HG02938 (cell line): ENCODE measurements around the gene RPL18A.

ENCODE experiments used
- ATAC-seq: cut with Tn5 transposase; IDR thresholded peaks from one replicate; pipeline ENCODE4 v1.9.1; 2021; ENCODE audit warnings: mild to moderate bottlenecking, moderate library complexity; ENCODE audit not compliant: unreplicated experiment

The RPL18A gene

DNA sequence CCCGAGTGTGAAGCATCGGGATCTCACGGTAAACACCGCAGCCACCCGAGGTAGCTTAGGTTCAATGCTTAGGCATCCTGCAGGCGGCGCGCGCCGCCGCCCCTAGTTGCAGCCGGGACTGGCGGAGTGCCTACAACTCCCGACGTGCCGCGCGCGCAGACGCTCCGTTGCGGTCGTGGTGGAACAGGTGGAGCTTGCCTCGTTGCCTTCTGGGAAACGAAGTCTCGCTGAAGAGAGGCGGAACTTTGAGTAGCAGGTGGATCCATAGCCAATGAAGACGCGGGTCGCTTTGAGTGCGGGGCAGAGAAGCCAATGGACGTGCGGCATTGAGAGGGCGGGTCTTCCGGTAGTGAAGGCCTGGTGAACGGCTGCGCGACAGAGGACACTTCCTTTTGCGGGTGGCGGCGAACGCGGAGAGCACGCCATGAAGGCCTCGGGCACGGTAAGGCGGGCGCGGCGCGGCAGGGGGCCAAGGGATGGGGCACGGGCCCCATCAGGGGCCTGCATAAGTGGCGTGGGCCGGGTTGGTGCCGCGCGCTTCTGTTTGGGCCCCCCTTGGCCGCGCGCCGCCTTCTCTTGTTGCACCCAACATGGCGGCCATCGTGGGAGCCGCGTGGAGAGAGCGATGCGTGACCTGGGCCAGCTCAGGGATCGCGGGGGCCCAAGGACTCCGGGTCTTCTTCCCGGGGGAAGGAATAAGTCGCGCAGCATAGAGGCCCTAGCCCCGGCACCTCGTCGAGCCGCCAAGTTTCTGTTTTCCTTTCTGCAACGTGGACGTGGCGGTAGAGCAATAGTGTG is at the start of gene RPL18A:
Gene RPL18A (plus strand): TSS at position 378 of the 798 bp plus-strand sequence. CDS start 47 bp downstream, at position 425.
- peak; percentile 93 for ATAC-seq

DNA sequence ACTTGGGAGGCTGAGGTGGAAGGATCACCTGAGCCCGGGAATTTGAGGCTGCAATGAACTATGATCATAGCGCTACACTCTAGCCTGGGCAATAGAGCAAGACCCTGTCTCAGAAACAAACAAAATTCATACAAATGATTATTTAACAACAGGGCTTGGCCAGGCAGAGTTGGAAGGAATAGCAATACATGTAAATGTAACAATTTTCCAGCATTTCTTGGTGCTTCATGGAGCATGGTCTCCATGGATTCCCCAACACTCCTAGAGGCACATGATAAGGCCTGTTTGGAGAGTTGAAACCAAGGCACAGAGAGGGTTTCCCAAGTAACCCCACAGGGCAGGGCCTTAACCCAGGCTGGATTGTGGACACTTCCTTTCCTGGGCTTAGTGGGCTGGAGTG is 48.6 kb upstream of the RPL18A start:
- no peak for ATAC-seq

DNA sequence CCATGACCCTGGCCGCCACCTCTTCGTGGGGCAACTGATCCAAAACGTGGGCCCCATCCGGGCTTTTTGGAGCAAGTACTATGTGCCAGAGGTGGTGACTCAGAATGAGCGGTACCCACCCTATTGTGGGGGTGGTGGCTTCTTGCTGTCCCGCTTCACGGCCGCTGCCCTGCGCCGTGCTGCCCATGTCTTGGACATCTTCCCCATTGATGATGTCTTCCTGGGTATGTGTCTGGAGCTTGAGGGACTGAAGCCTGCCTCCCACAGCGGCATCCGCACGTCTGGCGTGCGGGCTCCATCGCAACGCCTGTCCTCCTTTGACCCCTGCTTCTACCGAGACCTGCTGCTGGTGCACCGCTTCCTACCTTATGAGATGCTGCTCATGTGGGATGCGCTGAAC is 48.0 kb upstream of the RPL18A start:
- no peak for ATAC-seq

DNA sequence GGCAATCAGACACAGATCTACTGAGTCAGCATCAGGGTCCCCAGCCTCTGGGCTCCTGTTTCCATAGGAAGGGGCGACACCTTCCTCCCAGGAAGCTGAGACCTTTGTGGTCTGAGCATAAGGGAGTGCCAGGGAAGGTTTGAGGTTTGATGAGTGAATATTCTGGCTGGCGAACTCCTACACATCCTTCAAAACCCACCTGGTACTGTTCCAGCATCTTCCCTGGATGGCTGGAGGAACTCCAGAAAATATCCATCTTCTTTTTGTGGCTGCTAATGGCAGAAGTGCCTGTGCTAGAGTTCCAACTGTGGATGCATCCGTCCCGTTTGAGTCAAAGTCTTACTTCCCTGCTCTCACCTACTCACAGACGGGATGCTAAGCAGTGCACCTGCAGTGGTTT is 47.6 kb upstream of the RPL18A start:
- no peak for ATAC-seq

DNA sequence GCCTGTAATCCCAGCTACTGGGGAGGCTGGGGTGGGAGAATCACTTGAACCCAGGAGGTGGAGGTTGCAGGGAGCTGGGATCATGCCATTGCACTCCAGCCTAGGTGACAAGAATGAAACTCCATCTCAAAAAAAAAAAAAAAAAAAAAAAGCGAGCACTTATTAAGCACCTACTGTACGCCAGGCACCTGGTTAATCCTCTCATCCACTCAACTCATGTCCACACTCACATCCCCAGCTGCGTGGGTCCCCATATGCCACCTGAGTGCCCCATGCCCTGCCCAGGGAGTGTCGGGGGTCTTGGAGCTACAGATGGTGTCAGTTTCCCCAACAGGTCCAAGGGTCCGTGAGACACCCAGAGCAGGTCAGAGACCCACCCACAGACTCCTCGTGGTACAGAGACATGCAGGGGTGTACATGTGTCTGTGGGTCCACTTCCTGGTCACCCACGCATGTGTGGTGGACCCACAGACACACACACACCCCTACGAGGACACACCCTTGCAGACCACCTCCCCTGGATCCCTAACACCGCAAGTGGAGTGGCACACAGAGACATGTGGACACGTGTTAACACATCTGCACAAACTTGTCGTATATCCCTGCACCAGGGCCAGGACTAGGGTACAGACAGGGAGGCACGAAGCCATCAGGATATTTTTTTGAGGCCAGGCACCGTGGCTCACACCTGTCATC is 41.9 kb upstream of the RPL18A start:
- ATAC-seq = no peak

DNA sequence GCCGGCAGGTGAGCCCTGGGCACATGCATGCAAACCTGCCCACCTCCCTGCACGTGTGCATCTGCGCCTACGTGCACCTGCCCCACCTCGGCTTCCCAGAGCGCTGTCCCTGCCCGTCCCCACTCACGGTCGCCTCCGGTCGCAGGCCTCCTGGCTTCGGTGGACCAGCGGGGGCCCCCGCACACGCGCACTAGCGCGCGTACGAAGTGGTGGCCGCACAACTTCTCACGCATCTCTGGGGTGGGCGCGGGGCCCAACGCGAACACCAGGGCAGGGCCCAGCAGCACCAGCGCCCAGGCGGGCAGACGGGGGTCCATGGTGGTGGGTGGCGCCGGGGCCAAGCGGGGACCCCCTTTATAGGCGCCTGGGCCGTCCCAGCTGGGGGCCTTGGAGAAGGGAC is 38.5 kb upstream of the RPL18A start, which contains the start of gene INSL3:
Gene INSL3 (minus strand): TSS at position 330 of the 400 bp plus-strand sequence. CDS start 13 bp downstream, at position 317.
- no peak for ATAC-seq

DNA sequence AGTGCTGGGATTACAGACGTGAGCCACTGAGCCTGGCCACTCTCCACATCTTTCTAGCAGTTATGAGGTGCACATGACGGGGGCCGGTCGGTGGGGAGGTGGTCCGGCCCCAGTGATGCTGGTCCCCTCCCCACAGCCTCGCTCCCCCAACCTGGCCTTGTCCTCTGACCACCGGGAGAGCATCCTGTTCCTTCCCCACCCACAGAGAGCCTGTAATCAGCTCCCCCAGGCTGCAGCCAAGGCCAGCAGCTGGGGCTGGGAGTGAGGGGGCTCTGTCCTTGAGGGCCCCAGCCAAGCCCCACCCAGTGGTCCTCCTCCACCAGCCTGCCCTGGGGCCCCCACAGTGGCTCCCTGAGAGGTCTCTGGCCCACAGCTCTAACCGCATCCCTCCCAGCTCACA is 35.4 kb upstream of the RPL18A start:
- ATAC-seq = no peak

DNA sequence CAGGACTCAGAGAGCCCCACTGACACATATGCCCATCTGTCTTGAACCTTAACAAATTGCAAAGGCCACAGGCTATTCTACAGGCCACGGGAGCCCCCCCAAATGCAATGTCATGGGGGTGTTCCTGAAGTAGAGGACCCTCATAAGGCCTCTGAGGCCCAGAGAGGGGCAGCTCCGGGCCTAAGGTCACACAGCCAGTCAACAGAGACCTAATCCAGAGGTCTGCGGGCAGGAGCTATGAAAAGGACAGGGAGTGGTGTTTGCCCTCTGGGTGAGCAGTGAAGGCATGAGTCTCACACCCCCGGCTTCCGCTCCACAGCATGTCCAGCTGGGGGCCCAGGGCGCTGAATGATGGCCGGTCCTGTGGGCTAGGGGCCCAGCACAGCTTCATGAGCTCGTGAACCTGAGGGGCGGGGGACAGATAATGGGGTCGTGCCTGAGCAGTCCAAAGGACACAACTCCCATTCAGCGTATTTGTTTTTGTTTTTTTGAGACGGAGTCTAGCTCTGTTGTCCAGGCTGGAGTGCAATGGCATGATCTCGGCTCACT is 33.1 kb upstream of the RPL18A start:
- no peak for ATAC-seq

DNA sequence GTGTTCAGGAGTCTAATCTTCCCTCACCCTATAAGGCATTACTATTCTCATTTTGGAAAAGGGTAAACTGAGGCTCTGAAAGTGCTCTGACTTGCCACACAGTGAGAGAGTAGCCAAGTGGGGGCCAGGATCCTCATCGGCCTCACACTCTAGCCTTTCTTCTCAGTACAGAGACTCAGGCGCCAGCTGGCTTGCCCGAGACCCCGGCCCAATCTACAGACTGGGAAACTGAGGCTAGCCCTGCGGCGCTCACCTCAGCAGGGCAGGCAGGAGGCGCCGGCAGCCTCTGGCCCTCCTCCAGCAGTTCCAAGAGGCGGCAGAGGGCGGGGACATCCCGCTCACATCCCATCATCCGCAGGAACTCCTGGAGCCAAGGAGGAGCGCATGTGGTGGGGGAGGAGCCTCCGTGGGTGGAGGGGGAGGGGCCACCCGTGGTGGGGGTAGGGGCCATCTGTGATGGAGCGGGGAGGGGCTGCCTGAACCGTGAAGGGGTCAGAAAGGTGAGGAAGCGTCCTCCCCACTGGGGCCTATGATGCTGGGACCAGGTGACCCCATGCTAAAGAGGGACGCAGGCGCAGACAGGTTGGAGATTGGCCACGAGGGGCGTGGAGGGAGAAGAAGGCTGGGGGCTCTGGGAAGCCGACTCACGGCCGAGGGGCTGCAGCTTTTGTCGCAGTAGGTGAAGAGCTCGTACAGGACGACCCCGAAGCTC is 29.7 kb upstream of the RPL18A start:
- no peak for ATAC-seq

DNA sequence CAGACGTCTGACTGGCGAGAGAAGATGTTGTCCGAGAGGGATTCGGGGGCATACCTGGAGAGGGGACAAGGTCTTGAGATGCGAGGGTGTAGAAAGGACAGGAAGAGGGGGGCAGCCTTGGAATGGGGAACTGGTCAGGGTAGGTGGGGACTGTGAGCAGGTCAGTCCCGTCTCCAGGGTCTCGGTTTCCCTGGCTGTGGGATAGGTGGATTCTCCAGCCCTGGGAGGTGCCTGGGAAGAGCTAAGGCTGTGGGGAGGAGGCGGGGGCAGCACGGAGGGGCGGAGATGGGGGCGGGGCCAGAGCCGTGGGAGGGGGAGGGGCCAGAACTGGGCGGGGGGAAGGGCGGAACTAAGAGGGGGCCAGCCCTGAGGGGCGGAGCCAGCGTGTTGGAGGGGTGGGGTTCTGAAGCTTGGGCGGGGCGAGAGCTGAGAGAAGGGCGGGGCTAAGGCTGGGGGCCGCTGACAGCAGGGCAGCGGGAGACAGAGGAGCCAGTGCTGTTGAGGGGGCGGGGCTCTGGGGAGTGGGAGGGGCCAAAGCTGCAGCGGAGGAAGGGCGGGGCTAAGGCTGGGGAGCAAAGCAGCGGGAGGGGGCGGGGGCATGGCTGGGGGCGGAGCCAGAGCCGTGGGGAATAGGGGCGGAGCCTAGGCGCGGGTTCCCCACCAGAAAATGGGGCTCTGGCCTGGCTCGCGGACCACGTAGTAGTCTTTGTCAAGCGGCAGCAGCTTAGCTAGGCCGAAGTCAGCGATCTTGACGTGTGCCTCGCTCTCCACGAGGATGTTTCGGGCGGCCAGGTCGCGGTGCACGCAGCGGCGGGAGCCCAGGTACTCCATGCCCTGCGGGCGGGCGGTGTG is 28.9 kb upstream of the RPL18A start:
- ATAC-seq = no peak

DNA sequence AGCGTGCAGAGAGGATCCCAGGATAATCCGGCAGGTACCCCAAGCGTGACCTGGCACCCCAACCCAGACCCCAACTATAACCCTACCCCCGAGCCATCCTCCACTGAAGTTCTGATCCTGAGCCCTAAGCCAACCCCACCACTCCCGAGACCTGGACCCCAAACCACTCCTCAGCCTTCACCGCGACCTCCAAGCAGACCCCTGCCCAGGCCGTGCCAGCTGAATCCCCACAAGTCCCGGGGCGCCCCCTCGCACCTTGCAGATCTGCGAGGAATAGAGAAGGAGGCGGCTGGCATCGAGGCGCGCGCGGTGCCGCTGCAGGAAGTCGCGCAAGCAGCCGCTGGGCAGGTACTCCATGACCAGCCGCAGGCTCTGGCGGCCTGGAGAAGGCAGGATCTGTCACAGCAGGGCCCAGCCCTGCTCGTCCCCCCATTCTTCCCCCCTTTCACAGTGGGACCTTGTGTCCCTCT is 28.3 kb upstream of the RPL18A start:
- ATAC-seq = no peak

DNA sequence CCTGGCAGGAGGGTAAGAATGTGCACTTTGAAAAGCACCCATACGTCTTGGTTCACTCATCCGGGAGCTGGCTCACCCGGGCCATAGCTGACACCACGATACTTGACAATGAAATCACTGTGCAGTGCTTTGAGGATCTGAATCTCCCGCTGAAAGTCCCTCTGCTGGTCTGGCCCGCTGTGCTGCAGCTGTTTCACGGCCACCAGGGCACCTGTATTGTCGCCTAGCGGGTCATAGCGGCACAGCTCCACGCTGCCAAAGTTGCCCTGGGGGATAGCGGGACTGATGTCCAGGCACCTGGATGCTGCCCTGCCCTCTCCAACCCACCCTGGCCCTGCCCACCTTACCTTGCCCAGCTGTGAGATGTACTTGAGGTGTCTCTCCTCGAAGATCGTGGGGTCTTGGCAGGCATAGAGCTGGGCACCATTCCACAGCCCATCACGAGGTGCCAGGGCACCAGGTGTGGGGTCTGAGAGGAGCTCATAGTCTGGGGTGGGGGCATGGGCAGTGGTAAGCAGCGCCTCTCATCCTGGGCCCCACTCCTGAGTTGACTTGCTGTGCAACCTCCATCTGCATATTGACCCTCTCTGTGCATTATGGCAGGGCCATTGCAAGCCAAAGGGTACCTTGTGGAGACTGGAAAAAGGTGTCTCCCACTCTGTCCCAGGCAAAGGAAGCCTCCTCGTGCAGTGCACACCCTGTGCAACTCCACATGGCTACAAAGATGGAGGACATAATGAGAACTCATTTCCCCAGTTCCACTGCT is 27.1 kb upstream of the RPL18A start:
- no peak for ATAC-seq

DNA sequence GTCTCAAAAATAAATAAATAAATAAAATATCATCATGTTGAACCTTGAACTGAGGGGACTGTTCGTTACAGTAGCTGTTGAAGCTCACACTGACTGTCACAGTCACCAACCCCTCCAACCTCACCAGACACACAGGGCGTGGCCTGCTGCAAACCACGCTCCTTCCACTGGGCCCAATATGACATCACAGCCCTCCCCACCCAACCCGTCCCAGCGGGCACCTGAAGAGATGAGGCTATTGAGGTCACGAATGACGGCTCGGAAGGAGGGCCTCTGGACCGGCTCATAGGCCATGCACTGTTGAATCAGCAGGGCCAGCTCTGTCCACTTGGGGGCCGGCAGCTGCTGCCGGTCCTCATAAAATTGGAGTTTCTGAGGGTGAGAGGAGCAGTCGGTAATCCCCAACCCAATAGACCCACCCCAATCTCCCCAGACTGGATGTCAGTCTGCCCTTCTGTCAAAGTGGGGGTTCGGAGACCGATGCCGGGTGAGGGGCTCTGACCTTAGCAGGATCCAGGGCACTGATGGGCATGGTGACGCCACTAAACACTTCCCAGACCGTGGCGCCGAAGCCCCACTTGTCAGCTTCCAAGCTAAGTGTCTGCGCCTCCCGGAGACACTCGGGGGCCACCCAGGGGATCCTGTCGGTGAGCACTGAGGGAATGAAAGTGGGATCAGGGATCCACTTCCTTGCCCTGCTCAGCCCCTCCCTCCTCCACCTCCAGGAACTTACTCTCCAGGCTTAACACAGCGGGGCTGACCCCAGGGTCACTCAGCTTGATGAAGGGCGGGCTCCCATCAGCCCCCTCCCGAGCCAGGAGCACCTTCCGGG is 25.1 kb upstream of the RPL18A start:
- no peak for ATAC-seq

DNA sequence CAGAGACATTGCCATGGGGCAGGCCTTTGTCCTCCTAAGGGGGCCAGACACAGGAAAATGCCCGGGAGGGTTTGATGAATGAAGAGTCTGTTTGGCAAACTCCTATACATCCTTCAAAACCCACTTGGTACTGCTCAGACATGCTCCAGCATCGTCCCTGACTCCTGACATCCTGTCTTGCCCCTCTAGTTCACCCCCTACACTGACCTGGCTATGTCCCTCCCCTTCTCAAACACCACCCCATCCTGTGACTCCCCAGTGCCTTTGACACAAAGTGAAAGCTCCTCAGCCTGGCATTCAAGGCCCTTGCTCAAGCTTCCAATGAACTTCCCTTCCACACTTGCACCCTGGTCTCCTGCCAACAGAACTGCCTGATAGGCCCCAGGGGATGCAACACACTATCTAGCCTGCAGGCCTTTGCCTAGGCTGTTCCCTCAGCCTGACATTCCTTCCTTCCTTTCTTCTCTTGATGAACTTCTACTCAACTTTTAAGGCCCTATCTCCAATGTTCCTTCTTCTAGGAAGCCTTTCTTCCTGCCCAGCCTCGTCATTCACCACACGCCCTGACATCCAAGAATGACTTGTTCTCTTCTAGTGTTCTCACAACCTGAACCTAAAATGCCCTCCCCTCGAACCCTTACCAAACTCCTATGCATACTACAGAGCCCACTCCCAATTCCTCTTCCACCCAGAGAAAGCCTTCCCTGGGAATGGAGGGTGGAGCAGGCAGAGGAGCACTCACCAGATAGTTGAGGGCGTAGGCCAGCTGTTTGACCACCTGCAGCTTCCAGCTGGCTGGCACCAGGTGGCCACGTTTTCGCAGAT is 24.3 kb upstream of the RPL18A start:
- ATAC-seq = no peak

DNA sequence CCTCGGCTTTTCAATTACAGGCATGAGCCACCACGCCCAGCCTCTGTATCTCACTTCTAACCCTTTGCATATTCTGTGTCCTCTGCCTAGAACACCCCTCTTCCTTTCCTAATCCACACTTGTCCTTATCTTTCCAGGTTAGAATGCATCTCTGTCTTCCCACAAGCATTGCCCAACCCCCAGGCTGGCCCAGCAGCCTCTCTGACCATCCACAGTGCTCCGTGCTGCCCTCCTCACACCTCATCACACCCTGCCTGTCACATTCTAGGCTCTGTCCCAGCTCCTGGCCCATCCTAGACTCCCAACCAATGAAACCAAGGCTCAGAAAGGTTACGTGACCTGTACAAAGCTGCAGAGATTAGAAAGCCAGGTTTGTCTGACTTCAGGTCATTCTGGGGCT is 23.2 kb upstream of the RPL18A start:
- ATAC-seq = no peak

DNA sequence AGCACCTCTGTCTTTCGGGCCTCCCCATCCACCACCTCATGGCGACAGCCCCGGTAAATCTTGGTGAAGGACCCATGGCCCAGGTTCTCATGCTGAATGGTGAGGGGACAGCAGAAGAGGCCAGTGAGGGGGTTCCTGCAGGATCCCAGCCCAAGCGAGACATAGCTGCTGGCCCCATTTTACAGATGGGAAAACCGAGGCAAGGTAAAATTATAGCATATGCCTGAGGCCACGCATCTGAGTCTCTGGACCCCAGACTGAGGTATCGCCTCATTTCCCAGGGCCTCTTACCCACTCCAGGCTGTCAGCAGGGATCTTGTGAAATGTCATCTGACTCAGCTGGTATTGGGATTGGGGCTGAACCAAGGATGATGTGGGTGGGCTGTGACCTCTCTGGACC is 21.7 kb upstream of the RPL18A start:
- no peak for ATAC-seq

DNA sequence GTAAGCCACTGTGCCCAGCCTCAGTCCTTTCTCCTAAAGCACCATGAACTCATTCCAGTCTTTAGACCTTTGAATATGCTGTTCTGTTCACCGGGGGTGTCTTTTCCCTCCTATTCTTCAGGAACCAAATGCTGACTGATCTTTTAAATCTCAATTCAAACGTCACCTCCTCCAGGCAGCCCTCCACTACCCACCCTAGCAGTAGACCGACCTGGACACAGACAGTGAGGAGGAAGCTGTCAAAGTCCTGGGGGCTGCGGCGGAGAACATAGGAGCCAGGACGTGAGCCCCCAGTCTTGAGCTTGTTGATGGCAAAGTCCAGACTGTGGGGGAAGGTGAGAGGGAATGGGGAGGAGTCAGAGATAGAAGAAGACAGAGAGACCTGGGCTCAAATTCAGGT is 19.7 kb upstream of the RPL18A start:
- no peak for ATAC-seq

DNA sequence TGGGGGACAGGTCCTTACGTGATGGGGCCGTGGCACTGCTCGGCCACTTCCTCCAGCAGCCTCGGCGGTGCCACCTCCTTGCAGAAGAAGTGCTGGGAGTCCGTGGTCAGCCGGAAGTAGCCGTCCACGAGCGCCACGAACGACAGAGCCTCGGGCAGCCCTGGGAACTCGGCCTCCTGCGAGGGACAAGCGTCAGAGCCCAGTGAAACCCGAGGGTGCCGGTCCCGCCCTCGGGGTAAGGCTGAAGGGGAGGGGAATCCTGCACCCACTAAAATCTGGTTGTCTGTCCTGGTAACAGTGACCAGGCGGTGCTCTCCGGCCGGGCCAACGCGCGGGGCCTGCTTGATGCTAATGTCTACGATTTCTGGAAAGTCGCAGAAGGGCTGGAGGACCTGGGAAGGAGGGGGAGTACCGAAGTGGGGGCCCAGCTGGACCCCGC is 18.3 kb upstream of the RPL18A start:
- ATAC-seq = no peak
